NCI-H1417 treated with DMSO at 0.1 percent for 48 hours (cell line): ENCODE data around the gene ROBO3.

Experiments used
- DNase-seq: peaks from one replicate; lab custom pipeline; 2025; lab: John Stamatoyannopoulos, UW

ROBO3 gene

GRCh38 chr11:124892146-124892545 is 26.9 kb downstream of the ROBO3 start:
- DNase-seq, result no peak

- no peak for DNase-seq
Measured at GRCh38 chr11:124892750-124893454, 27.7 kb downstream of the ROBO3 start.

DNA sequence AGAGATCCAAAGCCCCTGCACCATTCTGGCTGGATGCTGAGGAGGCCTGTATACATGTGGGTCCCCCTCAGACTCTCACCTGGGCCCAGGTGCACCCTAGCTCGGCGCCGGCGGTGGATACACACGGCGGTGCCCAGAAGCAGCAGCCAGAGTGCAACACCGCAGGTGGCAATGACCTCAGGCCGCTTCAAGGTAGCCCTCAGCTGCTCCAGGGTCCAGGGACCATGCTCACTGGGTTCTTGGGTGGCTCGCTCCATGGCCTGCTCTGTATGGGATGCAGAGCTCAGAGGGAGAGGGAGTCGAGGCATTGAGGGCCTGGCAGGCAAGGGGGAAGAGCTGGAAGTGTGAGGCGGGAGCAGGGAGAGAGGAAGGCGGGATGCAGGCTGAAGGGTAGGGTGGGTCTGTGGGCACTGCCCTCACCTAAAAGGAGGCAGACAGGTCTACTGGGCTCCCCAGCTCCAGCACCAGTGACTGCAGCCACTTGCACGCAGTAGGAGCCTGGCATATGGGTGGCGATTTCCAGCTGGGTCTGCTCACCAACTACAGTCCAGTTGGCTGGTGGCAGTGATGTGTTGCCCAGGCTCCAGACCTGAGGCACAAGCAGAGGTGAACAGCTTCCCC is 28.7 kb downstream of the ROBO3 start:
- DNase-seq, result no peak

DNA sequence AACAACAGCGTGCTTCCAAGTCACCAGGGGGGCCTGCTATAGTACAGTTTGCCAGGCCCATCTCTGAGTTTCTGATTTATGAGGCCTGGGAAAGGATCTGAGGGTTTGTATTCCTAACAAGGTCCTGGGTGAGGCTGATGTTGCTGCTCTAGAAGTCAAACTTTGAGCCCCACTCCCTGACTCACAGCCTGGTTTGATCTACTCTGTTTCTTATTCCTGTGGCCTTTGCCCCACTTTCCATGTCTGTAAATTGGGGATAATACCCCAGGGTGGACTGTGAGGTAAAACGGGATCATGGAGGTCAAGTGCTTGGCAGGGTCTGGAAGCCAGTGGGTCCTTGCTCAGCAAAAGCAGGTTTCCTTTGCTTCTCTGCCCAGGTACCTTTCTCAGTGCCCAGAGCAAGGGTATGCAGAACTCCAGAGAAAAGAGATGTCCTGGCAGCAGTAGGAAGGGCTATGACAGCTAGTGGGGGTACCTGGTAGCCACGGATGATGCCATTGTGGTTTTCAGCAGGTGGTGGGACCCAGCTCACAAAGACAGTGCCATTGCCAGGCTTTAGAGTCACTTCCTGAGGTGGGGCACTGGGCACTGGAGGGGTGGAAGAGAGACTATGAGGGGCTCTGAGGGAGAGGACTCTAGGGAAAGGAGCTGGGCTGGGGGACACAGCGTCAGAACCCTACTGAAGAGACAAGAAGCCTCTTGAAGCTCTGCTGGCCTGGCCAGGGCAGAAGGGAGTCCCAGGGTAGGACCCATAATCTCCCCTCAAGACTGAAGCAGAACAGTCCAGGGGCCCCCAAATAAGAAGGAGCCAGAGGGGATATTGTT is 29.6 kb downstream of the ROBO3 start:
- DNase-seq, result no peak

DNA sequence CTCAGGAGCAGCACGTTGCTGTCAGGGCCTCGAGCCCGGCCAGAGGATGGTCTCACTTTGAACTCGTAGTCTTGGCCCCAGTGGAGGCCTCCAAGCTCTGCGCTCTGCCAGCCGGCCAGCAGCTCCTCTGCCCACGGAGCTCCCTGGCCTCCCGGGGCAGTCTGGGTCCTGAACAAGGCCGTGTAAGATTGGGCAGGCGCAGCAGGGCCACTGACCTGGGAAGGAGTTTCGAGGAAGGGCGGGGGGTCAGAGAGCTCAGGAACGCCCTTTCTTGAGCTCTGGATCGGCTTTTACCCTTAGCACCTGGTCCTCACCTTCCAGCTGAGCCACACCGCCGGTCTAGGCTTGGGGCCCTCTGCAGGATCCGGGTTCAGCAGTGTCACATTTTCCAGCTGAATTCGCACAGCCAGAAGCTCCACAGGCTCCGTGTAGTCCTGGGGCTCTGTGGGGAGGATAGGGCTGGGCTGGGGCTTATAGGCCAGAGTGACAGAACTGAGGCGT is 30.3 kb downstream of the ROBO3 start:
- no peak for DNase-seq

- DNase-seq, result no peak
Measured at GRCh38 chr11:124896071-124896750, 31.0 kb downstream of the ROBO3 start.

DNA sequence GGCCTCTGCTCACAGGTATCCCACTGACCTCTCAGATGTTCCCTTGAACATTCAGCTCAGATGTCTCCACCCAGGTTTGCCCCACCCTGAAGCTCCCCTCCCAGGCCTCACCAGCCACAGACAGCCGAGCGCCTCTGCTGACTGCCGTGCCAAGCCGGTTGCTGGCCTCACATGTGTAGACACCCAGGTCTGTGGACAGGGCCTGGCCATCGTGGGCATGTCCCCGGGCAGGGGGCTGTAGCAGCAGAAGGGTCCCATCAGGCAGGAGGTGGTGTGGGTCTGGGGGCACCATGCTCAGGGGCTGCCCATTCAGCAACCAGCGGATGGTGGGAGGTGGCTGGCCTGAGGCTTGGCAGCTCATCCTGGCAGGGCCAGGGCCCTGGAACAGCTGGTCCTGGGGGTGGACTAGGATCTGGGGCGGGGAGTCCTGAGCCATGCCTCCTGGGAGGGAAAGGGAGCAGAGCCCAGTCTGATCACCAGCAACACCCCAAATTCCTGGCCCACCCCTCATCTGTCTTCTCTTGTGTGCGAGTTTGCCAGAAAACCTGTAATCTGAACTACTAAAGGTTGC is 31.7 kb downstream of the ROBO3 start:
- no peak for DNase-seq

DNA sequence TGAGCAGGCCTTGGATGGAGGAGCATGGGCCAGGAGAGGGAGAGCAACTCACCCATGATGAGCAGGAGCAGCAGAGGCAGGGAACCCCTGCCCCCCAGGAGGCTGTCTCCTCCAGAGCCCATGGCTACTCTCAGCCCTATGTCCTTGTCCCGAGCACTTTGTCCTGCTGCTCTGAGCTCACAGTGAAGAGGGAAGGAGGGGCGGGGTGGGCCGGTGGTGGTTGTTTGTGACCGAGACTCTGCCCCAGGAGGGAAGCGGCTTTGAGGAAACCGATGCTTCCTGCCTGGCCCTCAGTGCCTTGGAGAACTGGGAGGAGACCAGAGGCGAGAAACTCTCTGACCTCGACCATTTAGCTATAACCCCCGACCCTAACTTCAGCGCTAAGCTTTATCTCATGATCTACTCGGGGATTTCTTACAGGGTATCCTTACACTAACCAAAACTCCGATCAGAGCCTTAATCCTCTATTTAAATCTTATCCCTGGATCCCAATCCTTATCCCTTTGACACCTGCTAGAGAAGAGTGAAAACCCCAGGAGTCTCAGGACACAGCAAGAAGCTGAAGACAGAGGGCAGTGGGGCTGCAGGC is 32.5 kb downstream of the ROBO3 start, which contains the start of gene ROBO4:
Gene ROBO4, minus strand, starts transcription at position 192 of the 589 bp plus-strand sequence. Its CDS starts 70 bp downstream, at position 122.
- no peak for DNase-seq

DNA sequence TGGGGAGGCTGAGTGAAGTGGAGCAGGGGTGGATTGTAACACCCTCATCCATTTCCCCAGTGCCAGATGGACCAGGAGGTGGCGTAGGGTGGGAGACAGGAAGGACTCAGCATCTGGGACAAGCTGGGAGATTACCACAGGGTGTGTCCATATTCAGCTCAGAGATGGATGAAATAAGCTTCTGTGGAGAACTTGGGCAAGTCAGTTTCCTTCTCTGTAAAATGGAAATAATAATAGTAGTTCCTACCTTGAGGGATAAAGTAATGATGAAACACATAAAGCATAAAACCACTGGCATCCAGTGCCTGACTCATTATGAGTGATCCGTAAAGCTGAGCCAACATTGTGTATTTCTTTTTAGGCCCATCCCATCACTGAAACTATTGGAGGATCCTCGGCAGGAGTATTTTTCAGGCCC is 33.0 kb downstream of the ROBO3 start:
- no peak for DNase-seq

DNA sequence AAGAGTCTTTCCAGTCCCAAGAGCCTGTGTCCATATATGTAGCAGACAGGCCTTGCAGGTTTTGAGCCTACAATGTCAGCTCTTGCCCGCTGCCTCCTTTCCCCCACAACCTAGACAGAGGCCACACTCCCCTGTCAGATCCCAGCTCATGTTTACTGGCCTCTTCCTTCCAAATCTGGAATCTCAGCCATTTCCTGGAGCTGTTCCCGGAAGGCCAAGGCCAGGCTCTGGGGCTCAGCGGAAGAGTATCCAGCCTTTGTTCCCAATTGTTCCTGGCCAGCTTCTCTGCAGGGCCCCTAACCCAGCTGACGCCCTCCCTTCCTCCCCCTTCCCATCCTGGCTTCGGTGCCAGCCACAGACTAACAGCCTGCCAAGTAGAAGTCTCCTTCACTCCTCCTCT is 33.5 kb downstream of the ROBO3 start:
- no peak for DNase-seq

GRCh38 chr11:124899383-124900145 is 34.3 kb downstream of the ROBO3 start:
- DNase-seq, result no peak

GRCh38 chr11:124900464-124900863 is 35.2 kb downstream of the ROBO3 start:
- no peak for DNase-seq

GRCh38 chr11:124902616-124903015 is 37.4 kb downstream of the ROBO3 start:
- DNase-seq, result no peak

DNA sequence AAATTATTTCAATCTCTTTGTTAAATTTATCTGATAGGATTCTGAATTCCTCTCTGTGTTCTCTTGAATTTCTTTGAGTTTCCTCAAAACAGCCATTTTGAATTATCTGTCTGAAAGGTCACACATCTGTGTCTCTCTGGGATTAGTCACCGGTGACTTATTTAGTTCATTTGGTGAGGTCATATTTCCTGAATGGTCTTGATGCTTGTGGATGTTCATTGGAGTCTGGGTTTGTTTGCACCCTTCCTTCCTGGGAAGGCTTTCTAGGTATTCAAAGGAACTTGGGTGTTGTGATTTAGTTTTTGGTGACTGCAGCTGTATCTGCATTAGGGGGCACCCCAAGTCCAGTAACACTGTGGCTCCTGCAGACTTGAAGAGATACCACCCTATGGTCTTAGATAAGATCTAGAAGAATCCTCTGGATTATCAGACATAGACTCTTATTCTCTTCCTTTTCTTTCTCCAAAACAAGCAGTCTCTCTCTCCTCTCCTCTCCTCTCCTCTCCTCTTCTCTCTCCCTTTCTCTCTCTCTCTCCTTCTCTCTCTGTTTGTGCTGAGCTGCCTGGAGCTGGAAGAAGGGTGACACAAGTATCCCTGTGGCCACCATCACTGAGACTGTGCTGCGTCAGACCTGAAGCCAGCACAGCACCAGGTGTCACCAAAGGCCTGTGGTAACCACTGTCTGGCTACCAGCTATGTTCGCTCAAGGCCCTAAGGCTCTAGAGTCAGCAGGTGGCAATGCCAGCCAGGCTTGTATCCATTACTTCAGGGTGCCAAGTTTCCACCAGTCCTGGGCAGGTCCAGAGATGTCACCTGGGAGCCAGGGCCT is 50.5 kb downstream of the ROBO3 start:
- DNase-seq, result no peak

DNA sequence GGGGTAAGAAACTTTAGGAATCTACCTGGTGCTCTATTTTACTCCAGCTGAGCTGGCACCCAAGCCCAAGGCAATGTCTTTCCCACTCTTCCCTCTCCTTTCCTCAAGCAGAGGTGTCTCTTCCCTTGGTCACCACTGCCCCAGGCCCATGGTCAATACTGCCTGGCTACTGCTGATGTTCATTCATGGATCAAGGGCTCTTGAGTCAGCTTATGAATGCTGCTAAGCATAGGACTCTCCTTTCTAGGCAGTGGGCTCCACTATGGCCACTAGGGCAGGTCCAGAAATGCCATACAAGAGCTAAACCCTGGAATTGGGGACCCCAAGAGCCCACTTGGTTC is 51.1 kb downstream of the ROBO3 start:
- no peak for DNase-seq

- no peak for DNase-seq
Measured at GRCh38 chr11:124917115-124917637, 51.9 kb downstream of the ROBO3 start.

DNA sequence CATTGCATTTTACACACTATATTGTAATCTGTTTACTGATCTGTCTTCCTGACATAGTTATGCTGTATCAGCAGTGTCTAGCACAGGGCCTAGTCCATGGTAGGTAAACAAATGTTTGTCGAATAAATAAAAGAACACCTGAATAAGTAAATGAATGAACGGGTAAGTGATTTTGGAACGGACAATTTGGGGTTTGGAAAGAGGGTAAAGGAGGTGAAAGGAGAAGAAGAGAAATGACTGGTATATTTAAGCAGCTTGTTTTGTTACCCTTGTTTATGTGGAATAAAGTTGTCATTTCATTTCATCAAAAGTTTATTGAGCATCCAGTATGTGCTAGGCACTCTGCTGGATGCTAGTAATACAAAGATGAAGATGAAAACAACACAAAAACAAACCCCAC is 53.7 kb downstream of the ROBO3 start, which contains the start of gene HEPN1:
Gene HEPN1, plus strand, starts transcription at position 301 of the 400 bp plus-strand sequence.
- no peak for DNase-seq

GRCh38 chr11:124919898-124920297 is 54.7 kb downstream of the ROBO3 start:
- no peak for DNase-seq

DNA sequence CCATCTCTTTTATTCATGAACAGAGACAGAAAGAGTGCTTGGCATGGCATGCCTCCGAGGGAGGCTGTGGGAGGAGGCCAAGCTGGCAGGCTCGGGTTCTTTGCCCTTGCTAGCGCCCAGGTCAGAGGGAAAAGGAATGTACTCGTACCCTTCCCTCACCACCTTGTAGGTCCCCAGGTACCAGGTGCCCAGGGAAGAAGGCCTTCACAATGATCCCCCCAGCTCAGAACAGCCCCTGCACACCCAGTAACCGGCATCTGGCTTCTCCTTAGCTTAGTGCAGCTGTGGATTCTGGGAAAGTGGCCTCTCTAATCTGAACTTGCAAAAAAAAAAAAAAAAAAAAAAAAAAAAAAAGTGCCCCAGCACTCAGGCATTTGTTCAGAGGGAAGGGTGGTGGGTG is 55.1 kb downstream of the ROBO3 start:
- DNase-seq, result no peak
